Motor neuron (in vitro differentiated cells): ENCODE measurements around the gene USP3. TPM values are rescaled to one million over a fixed set of nuclear protein-coding genes. Genes with fewer than 3 reads are reported as not detected.
"Not testable (repeated sequence)": the region's sequence is repeated elsewhere in the genome, so short reads cannot be mapped to it uniquely, and the experiment has no call there.

ENCODE experiments used
- ATAC-seq, 8 experiments: fragments of 200-7000 bp; cut with Tn5 transposase; replicated peaks in 6 of 8; 2 replicates each; pipeline ENCODE4 v1.8.0; 2021; ENCODE audit warnings: mild to moderate bottlenecking in 8 of 8, moderate library complexity in 8 of 8
- H3K27ac ChIP-seq, 2 donors: fragments of 250-450 bp; sonication (Bioruptor Pico); 2 replicates each; pipeline ENCODE4 v1.9.0; 2021; ENCODE audit warnings: antibody characterized with exemption in 2 of 2, mild to moderate bottlenecking in 2 of 2, moderate library complexity in 1 of 2
- H3K4me1 ChIP-seq, 2 donors: fragments of 250-450 bp; sonication (Bioruptor Pico); replicated peaks in 1 of 2; 2 replicates each; pipeline ENCODE4 v1.6.1; 2021; ENCODE audit warnings: antibody characterized with exemption in 2 of 2, mild to moderate bottlenecking in 2 of 2, moderate library complexity in 1 of 2
- H3K4me3 ChIP-seq, 5 donors: fragments of 250-450 bp; sonication (Bioruptor Pico); 2 replicates each; pipeline ENCODE4 v1.9.0; 2021; ENCODE audit warnings: antibody characterized with exemption in 5 of 5, mild to moderate bottlenecking in 5 of 5, moderate library complexity in 4 of 5
- WGBS, 10 experiments: fragments of 450-650 bp; shearing (Covaris generic); methylation state at CpG; one replicate each; pipeline ENCODE4 v1.0.0; 2022; 5-methylcytosine and 5-hydroxymethylcytosine counted together
- in situ Hi-C, 9 experiments: fragments of 400-800 bp; cut with MboI; loops; one replicate each; pipeline ENCODE4 v1.15.0; 2021; ENCODE audit warnings: low sequenced_read_pairs in 9 of 9, low pct_unique_long_range_greater_than_20kb in 2 of 9; ENCODE audit not compliant: unreplicated experiment in 9 of 9
- total RNA-seq, 8 experiments: library from RNA; unstranded; fragments of 300-600 nt; gene quantifications; 2 replicates each; pipeline versions ENCODE4 v1.2.3 to v1.2.4, GENCODE V29; 2022

USP3 gene
- total RNA-seq, 8 experiments from 2014 or later = 20.4 to 63.7 (median 47.1) TPM

DNA sequence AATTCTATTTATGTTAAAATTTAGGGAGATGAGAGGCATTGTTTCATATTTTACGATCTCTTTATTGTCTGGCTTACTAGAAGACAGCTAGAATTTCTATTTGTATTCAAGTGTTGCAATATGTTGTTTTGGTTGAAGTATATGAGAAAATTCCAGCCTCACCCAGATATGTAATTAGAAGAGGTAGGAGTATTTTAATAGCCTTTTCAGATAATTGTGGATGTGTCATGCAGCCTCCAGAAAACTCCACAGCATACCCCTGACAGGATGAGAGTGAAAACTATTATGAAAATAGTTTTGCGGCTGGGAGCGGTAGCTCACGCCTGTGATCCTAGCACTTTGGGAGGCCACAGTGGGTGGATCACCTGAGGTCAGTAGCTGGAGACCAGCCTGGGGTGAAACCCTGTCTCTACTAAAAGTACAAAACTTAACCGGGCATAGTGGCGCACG, 21.5 kb upstream of the USP3 start:
- no peak overlapping the region for H3K27ac ChIP-seq
- WGBS, 10 experiments = 20 to 100% (median 75%) methylated on average over 1 to 7 of the region's 7 CpGs
- H3K4me1 ChIP-seq = peaks cover 19 to 25% of the 10 kb centered on the region in 2 donors
- no peak overlapping the region for H3K4me3 ChIP-seq
- peak in 3 of 8 experiments; percentile 55 to 63 (median 60) for ATAC-seq
- in situ Hi-C loops = no loop called here

DNA sequence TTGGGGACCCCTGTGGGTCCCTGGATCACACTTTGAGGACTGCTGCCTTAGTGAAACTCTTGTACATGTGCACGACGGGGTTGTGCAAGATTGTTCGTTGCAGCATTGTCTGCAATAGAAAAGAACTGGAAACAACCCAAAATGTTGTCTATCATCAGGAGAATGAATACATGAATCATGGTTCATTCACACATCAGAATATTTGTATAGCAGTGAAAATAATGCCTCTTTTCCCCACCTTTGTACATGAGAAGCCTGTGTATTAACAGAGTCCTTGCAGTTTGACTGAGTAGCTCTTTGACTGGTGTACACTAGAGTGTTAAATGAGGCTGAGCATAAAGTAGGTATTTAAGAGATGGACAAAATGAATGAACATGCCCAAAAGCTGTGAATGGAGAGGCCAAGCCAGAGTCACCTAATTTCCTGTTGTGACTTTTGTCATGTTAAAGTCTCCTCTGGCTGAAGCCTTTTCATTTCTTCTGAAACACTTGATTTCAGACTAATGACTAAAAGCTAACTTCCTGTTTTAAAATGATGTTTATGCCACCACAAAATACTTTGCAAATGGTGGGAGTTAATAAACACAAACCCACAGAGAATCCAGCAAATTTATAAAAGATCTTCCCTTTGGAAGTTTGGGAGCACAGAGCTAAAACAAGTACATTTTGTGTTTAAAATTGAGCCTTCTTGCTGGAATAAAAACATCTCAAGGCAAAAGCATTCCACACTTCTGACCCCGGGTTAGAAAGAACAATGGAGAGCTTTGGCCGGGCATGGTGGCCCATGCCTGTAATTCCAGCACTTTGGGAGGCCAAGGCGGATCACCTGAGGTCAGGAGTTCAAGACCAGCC, 20.6 kb upstream of the USP3 start:
- WGBS, 10 experiments = 17 to 73% (median 35%) methylated on average over 2 to 6 of the region's 6 CpGs; no CpG with 5 or more reads in 4 of the 10 experiments
- in situ Hi-C loops = no loop called here
- peak in 7 of 8 experiments; percentile 7 to 68 (median 36) for ATAC-seq
- Histone ChIP-seq H3K4me3 (no peak overlapping the region), H3K4me1 (peaks cover 19 to 25% of the 10 kb centered on the region in 2 donors), H3K27ac (peak overlapping the region in 1 of 2 donors; percentile 8)

DNA sequence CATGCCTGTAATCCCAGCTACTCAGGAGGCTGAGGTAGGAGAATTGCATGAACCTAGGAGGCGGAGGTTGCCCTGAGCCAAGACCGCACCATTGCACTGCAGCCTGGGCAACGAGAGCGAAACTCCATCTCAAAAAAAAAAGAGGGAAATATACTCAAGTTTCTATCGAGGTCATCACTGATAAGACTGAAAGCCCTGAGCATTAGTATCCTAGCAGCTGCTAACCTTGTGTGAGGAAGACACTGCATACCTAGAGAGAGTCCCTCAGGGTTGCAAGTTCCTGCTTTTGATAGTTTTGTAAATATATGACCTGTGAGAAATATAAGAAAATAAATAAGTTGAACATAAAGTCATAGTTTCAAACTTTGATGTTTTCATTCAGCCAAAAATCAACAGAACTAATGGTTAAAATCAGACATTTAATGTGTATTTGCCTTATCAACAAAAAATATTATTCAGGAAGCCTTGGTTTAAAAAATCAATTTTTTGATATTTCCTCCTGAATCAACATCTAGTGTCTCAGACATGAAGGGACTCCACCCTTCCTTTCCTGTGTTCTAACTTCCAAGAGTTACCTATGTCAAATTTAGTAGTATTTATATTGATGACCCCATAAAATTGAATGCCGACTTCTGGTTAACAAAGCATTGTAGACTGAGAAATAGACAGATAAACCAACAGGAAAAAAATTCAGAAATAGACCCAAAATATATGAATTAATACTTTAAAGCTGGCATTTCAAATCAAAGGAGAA, 19.8 kb upstream of the USP3 start:
- WGBS, 10 experiments = 17 to 100% (median 90%) methylated on average over 1 to 6 of the region's 6 CpGs

DNA sequence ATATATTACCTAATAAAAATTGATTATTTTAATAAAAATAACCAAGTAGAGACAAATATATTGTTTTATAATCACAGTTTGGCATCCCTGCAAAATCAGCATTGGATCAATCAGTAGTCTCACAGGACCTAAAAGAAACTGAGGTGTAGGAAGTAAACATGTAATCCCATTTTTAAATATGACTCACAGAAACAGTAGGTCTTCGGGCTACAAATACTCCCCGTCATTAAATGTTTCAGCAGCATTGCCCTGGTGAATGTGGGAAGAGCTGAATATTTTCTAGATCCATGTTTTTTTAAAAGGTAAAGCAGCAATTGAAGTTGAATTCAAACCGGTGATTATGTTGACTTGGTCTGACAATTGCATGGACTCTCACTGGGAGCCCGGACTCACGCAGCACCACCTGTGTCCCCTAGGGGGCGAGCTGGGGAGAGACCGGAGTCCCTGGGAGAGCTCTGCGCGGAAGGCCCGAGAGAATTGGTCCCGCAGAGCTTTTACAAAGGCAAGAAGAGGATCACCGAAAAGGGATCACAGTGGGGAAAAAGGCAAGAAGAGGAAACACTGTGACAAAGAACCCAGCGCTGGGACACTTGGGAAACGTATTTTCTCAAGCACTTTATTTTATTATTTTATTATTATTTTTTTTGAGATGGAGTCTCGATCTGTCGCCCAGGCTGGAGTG, 17.2 kb upstream of the USP3 start:
- Histone ChIP-seq H3K4me1 (peaks cover 10 to 15% of the 10 kb centered on the region in 2 donors), H3K27ac (no peak overlapping the region), H3K4me3 (no peak overlapping the region)
- 11 to 100% (median 33%) methylated on average over 1 to 12 of the region's 16 CpGs for WGBS, 10 experiments
- in situ Hi-C loops = no loop called here
- peak; percentile 52 to 92 (median 67) for ATAC-seq

More for the DNA sequence above, 19.8 kb upstream of the USP3 start:
- Histone ChIP-seq H3K27ac (no peak overlapping the region), H3K4me3 (no peak overlapping the region), H3K4me1 (peaks cover 18 to 21% of the 10 kb centered on the region in 2 donors)
- no peak for ATAC-seq
- in situ Hi-C loops = no loop called here

DNA sequence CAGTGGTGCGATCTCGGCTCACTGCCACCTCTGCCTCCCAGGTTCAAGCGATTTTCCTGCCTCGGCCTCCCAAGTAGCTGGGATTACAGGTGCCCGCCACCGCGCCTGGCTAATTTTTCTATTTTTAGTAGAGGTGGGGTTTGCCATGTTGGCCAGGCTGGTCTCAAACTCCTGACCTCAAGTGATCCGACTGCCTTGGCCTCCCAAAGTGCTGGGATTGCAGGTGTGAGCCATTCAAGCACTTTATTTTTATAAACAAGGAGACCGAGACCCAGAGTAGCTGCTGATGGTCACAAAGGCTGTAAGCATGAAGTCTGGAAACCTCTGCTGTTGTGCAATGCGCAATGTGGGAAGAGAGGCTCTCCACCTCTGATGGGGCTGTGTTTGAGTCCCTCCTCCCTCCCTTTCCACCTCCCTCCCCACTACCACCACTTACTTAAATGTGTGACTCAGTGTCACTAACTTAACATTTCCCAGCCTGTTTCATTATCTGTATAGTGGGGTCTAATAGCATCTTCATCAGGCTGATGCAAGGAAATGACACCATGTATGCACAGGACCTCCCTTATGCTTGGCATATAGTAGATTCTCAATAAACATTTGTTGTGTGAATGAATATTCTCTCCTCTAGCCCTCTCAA, 16.5 kb upstream of the USP3 start:
- H3K27ac ChIP-seq, in situ Hi-C loops, ATAC-seq, H3K4me3 ChIP-seq: not testable (repeated sequence)
- H3K4me1 ChIP-seq = peaks cover 10 to 19% of the 10 kb centered on the region in 2 donors
- WGBS, 10 experiments = 40 to 100% (median 63%) methylated on average over 1 to 5 of the region's 10 CpGs; no CpG with 5 or more reads in 4 of the 10 experiments

DNA sequence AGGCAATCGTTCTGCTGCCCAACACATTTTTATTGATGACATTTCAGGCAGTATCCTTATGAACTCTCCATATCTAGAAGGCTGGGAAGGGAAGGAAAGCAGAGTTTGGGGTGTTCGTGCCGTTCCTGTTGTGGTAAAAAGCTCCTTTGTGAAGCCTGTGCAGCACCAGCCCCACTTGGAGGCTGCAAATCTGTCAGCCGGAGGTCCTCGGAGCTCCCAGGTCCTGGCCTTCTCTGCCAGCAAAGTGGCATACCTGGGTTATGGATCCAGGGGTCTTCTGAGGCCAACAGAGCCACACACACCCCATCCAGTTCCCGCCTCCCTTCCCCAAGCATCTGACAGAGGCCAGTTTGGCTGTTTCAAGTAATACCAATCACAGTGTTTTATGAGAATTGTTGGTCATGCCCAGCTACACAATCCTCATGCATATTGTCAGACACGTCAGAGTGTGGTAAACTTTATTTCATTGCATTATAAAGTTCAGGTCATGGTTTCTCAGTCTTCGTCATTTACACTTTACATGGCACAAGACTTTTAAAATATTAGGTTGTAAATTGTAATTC, 15.9 kb upstream of the USP3 start:
- H3K27ac ChIP-seq = no peak overlapping the region
- H3K4me3 ChIP-seq = no peak overlapping the region
- ATAC-seq = no peak
- 75 to 100% (median 83%) methylated on average over 1 to 6 of the region's 8 CpGs; no CpG with 5 or more reads in 1 of the 10 experiments for WGBS, 10 experiments
- in situ Hi-C loops = no loop called here
- peaks cover 4 to 15% of the 10 kb centered on the region in 2 donors for H3K4me1 ChIP-seq

DNA sequence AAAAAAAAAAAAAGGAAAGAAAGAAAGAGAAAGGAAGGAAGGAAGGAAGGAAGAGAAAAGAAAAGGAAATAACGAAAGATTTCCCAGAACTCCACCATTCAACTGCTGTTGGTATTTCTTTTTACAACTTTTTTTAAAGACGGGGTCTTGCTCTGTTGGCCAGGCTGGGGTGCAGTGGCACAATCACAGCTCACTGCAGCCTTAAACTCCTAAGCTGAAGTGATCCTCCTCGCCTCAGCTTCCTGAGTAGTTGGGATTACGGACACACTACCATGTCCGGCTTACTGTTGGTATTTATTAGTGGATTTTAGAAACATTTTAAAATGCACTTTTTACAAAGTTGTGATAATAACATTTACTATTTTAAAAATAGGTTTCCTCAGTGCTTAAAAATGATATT, 15.0 kb upstream of the USP3 start:
- WGBS, 10 experiments = 75 to 100% (median 95%) methylated on average over 3 to 5 of the region's 5 CpGs
- Histone ChIP-seq H3K4me1 (peaks cover 0 to 8% of the 10 kb centered on the region in 2 donors), H3K4me3 (no peak overlapping the region), H3K27ac (no peak overlapping the region)
- in situ Hi-C loops = no loop called here
- ATAC-seq = no peak

DNA sequence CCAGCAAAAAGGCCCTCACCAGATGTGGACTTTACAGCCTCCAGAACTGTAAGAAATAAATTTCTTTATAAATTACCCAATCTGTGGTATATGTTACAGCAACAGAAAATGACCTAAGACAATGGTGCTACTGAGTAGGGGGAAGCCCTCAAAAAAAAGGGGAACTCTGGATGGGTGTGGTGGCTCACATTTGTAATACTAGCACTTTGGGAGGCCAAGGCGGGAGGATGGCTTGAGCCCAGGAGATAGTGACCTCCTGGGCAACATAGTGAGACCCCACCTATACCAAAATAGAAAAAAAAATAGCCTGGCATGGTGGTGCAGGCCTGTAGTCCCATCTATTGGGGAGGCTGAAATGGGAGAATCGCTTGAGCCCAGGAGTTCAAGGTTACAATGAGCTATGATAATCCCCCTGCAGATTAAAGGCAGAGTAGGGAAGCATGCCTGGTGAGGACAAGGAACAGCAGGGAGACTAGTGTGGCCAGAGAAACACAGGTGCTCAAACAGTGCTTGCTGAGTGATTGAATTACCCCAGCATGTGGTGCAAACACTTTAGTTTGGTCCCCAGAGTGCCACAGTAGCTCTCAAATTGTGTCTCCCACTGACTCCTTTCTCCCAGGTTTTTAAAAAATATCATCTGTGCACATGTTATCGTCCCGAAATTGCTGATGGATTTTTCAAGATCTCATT, 13.9 kb upstream of the USP3 start:
- Histone ChIP-seq H3K4me3 (no peak overlapping the region), H3K27ac (no peak overlapping the region), H3K4me1 (peaks cover 0 to 7% of the 10 kb centered on the region in 2 donors)
- WGBS, 10 experiments = 50 to 100% (median 91%) methylated on average over 1 to 3 of the region's 4 CpGs; no CpG with 5 or more reads in 1 of the 10 experiments
- in situ Hi-C loops = no loop called here
- ATAC-seq = no peak

DNA sequence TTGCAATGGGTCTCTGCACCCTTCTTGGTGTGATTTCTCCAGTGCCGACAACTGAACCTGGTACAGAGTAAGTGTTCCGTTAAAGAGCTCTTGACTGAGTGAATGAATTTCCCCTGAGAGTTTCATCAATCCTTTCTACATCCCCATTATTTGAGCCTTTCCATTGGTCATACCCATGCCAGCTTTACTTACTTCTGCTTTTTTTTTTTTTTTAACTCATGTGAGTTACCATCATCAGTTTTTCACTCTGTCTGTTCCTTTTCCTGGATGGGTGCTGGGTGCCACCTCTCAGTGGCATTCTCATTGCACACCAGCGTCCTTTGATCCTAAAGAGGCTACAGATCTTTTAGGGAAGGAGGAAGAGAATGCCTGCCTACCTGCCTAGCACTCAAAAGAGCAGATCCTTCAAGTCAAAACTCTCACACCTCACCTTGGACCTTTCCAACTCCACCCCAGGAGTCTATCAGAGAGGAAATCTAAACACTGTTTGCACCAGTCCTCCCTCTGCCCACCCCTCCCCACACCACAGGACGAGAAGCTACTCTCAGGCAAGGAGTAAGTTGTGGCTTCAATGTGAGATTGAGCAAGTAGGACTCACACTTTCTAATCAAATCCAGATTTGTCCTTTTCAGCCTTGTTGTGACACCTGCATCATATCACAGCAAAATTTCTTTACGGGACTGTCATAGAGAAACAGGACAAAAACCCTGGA, 13.1 kb upstream of the USP3 start:
- ATAC-seq = no peak
- no peak overlapping the region for H3K4me3 ChIP-seq
- in situ Hi-C loops = no loop called here
- H3K27ac ChIP-seq = no peak overlapping the region
- 54 to 96% (median 83%) methylated on average over 1 to 5 of the region's 5 CpGs; no CpG with 5 or more reads in 1 of the 10 experiments for WGBS, 10 experiments
- H3K4me1 ChIP-seq = peaks cover 0 to 7% of the 10 kb centered on the region in 2 donors

DNA sequence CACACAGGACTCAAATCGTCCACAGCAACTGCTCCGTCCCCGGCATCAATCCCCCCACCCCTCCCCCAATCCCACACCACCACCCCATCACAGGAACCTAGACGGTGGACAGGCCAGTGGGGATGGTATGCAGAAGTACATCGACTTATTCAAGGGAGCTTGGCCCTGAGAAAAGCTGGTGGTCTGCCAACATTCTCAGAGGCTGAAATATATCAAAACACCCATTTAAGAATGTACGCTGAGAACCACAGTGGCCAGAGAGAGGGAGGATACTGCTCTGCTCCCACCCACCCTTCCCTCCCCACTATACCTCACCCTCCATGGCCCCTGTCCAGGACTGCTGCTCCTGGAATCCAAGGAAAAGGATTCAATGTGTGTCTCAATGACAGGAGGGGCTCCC, 12.4 kb upstream of the USP3 start:
- no CpG with 5 or more reads among the region's 6 CpGs for WGBS, 10 experiments
- H3K27ac ChIP-seq = no peak overlapping the region
- peak in 3 of 8 experiments; percentile 11 to 51 (median 19) for ATAC-seq
- H3K4me1 ChIP-seq = peaks cover 0 to 7% of the 10 kb centered on the region in 2 donors
- no peak overlapping the region for H3K4me3 ChIP-seq
- in situ Hi-C loops = no loop called here

DNA sequence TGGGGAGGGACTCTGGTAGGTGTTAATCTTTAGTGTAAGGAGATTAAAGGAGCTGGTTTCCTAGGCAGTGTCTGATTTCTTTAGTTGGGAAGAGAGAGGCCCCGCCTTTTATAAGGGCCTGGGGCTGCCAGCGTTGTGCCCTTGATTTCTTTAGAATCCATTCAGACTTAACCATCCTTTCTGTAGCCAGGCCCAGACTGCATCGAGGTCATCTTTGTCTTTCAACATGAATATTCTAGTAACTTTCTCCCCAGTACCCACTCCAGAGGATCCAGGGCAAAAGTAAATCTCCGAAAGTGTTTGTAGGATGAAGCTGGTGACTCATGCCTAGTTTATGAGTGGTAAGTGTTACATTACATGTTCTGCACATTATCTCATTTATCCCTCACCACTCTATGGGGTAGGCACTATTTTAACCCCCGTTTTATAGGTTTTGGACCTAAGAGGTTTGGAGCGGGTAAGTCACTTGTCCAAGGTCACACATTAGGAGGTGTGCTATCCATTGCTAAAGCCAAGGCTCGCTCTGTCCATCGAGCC, 11.8 kb upstream of the USP3 start:
- Histone ChIP-seq H3K4me1 (peaks cover 0 to 7% of the 10 kb centered on the region in 2 donors), H3K4me3 (no peak overlapping the region), H3K27ac (no peak overlapping the region)
- WGBS, 10 experiments = 33 to 100% (median 61%) methylated on average over 2 to 7 of the region's 8 CpGs; no CpG with 5 or more reads in 2 of the 10 experiments
- in situ Hi-C loops = no loop called here
- ATAC-seq = peak; percentile 20 to 71 (median 45)
